ENCODE data around the gene ZNF443.
A peak's percentile ranks its signal among the peaks of the same experiment; 100 is the strongest.
"Not testable (repeated sequence)": the region's sequence is repeated elsewhere in the genome, so short reads cannot be mapped to it uniquely, and the experiment has no call there.

Gene ZNF443

DNA sequence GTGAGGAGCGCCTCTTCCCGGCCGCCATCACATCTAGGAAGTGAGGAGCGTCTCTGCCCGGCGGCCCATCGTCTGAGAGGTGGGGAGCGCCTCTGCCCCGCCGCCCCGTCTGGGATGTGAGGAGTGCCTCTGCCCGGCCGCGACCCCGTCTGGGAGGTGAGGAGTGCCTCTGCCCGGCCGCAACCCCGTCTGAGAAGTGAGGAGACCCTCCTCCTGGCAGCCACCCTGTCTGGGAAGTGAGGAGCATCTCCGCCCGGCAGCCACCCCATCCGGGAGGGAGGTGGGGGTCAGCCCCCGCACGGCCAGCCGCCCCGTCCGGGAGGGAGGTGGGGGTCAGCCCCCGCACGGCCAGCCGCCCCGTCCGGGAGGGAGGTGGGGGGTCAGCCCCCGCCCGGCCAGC is 26.8 kb upstream of the ZNF443 start:
- not testable (repeated sequence) for H3K9ac ChIP-seq (ENCODE audit: low read depth in 1 of 2, low read length in 2 of 2); H3K4me1 ChIP-seq (ENCODE audit: control insufficient read depth in 2 of 2, insufficient read depth in 2 of 2, low read length in 2 of 2); H3K4me3 ChIP-seq (ENCODE audit: low read length in 2 of 2); H3K27me3 ChIP-seq (ENCODE audit: control insufficient read depth in 2 of 2, insufficient read depth in 2 of 2, low read length in 2 of 2); H3K27ac ChIP-seq (ENCODE audit: low read depth in 2 of 2, low read length in 2 of 2)
- Histone ChIP-seq H3K9me3 (ENCODE audit: control insufficient read depth in 2 of 2, low read length in 2 of 2) (peaks cover 30 to 43% of the 10 kb centered on the region in 2 donors), H3K36me3 (ENCODE audit: control insufficient read depth in 2 of 2, insufficient read depth in 2 of 2, low read length in 2 of 2) (peaks cover 15 to 16% of the 10 kb centered on the region in 2 donors)

DNA sequence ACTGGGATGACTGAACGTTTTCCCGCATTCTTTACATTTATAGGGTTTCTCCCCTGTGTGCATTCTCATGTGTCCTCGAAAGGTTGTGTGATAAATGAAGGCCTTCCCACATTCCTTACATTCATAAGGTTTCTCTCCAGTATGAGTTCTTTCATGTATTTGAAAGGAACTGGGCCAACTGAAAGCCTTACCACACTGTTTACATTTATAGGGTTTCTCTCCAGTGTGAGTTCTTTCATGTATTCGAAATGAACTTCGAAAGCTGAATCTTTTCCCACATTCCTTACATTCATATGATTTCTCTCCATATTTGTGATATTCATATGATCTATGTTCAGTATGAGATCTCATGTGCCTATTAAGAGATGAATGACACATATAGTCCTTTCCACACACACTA is 24.4 kb upstream of the ZNF443 start:
- H3K9ac ChIP-seq (ENCODE audit: low read depth in 1 of 2, low read length in 2 of 2) = no peak overlapping the region
- H3K4me3 ChIP-seq (ENCODE audit: low read length in 2 of 2) = no peak overlapping the region
- no peaks in the 10 kb centered on the region for H3K4me1 ChIP-seq (ENCODE audit: control insufficient read depth in 2 of 2, insufficient read depth in 2 of 2, low read length in 2 of 2)
- H3K27me3 ChIP-seq (ENCODE audit: control insufficient read depth in 2 of 2, insufficient read depth in 2 of 2, low read length in 2 of 2) = no peaks in the 10 kb centered on the region
- H3K36me3 ChIP-seq (ENCODE audit: control insufficient read depth in 2 of 2, insufficient read depth in 2 of 2, low read length in 2 of 2) = peaks cover 15 to 16% of the 10 kb centered on the region in 2 donors
- peaks cover 36 to 42% of the 10 kb centered on the region in 2 donors for H3K9me3 ChIP-seq (ENCODE audit: control insufficient read depth in 2 of 2, low read length in 2 of 2)
- no peak overlapping the region for H3K27ac ChIP-seq (ENCODE audit: low read depth in 2 of 2, low read length in 2 of 2)

DNA sequence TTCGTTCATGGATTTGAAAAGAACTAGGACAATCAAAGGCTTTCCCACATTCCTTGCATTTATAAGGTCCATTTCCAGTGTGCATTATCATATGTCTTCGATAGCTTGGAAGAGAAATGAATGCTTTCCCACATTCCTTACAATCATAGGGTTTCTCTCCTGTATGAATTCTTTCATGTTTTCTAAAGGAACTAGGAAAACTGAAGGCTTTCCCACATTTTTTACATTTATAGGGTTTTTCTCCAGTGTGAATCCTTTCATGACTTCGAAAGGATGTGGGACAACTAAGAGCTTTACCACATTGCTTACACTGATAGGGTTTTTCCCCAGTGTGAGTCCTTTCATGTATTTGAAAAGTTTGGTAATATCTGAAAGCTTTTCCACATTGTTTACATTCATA is 23.9 kb upstream of the ZNF443 start:
- Histone ChIP-seq H3K9me3 (ENCODE audit: control insufficient read depth in 2 of 2, low read length in 2 of 2) (peaks cover 32 to 41% of the 10 kb centered on the region in 2 donors), H3K27ac (ENCODE audit: low read depth in 2 of 2, low read length in 2 of 2) (no peak overlapping the region), H3K27me3 (ENCODE audit: control insufficient read depth in 2 of 2, insufficient read depth in 2 of 2, low read length in 2 of 2) (no peaks in the 10 kb centered on the region), H3K36me3 (ENCODE audit: control insufficient read depth in 2 of 2, insufficient read depth in 2 of 2, low read length in 2 of 2) (peaks cover 15 to 16% of the 10 kb centered on the region in 2 donors), H3K9ac (ENCODE audit: low read depth in 1 of 2, low read length in 2 of 2) (no peak overlapping the region), H3K4me1 (ENCODE audit: control insufficient read depth in 2 of 2, insufficient read depth in 2 of 2, low read length in 2 of 2) (no peaks in the 10 kb centered on the region), H3K4me3 (ENCODE audit: low read length in 2 of 2) (no peak overlapping the region)

DNA sequence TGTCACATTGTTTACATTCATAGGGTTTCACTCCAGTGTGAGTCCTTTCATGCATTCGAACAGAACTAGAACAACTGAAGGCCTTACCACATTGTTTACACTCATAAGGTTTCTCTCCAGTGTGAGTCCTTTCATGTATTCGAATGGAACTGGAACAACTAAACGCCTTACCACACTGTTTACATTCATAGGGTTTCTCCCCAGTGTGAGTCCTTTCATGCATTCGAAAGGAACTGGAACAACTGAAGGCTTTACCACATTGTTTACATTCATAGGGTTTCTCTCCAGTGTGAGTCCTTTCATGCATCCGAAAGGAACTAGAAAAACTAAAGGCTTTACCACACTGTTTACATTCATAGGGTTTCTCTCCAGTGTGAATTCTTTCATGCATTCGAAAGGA is 23.3 kb upstream of the ZNF443 start:
- Histone ChIP-seq H3K9me3 (ENCODE audit: control insufficient read depth in 2 of 2, low read length in 2 of 2) (peaks cover 31 to 46% of the 10 kb centered on the region in 2 donors), H3K4me3 (ENCODE audit: low read length in 2 of 2) (peak overlapping the region in 1 of 2 donors; percentile 14), H3K36me3 (ENCODE audit: control insufficient read depth in 2 of 2, insufficient read depth in 2 of 2, low read length in 2 of 2) (peaks cover 15 to 16% of the 10 kb centered on the region in 2 donors)
- not testable (repeated sequence) for H3K9ac ChIP-seq (ENCODE audit: low read depth in 1 of 2, low read length in 2 of 2); H3K27me3 ChIP-seq (ENCODE audit: control insufficient read depth in 2 of 2, insufficient read depth in 2 of 2, low read length in 2 of 2); H3K4me1 ChIP-seq (ENCODE audit: control insufficient read depth in 2 of 2, insufficient read depth in 2 of 2, low read length in 2 of 2); H3K27ac ChIP-seq (ENCODE audit: low read depth in 2 of 2, low read length in 2 of 2)

DNA sequence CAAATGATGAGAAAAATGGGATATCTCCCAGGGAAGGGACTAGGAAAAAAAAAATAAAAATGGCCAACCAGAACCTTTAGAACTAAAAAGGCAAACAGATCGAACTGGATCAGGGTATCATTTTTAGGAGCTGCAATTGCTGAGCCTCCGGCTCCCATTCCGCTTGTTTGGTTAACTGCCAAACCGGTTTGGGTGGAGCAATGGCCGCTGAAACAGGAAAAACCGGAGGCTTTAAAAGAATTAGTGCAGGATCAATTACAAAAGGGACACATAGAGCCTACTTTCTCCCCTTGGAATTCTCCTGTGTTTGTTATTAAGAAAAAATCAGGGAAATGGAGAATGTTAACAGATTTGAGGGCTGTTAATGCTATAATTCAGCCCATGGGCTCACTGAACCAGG is 12.7 kb upstream of the ZNF443 start:
- H3K9me3 ChIP-seq (ENCODE audit: control insufficient read depth in 2 of 2, low read length in 2 of 2) = peaks cover 0 to 7% of the 10 kb centered on the region in 2 donors
- peak overlapping the region in 1 of 2 donors; percentile 20 for H3K4me3 ChIP-seq (ENCODE audit: low read length in 2 of 2)
- no peaks in the 10 kb centered on the region for H3K27me3 ChIP-seq (ENCODE audit: control insufficient read depth in 2 of 2, insufficient read depth in 2 of 2, low read length in 2 of 2)
- no peak overlapping the region for H3K27ac ChIP-seq (ENCODE audit: low read depth in 2 of 2, low read length in 2 of 2)
- H3K4me1 ChIP-seq (ENCODE audit: control insufficient read depth in 2 of 2, insufficient read depth in 2 of 2, low read length in 2 of 2) = no peaks in the 10 kb centered on the region
- no peak overlapping the region for H3K9ac ChIP-seq (ENCODE audit: low read depth in 1 of 2, low read length in 2 of 2)
- H3K36me3 ChIP-seq (ENCODE audit: control insufficient read depth in 2 of 2, insufficient read depth in 2 of 2, low read length in 2 of 2) = peaks cover 0 to 2% of the 10 kb centered on the region in 2 donors

DNA sequence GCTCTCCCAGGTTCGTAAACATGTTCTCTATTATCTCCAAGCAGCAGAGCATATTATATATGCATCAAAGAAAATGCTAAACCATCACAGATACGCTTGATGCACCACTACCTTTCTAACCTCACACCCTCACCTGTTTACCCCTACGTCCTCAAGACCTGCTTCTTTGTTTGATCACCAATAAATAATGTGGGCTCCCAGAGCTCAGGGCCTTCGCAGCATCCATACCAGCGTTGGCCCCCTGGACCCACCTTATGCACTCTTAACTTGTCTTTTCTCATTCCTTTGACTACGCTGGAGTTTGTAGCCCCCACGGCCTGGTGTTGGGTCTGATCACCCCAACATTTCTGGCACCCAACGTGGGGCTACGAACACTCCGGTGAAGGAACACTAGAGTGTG is 10.0 kb upstream of the ZNF443 start:
- Histone ChIP-seq H3K27me3 (ENCODE audit: control insufficient read depth in 2 of 2, insufficient read depth in 2 of 2, low read length in 2 of 2) (no peaks in the 10 kb centered on the region), H3K4me1 (ENCODE audit: control insufficient read depth in 2 of 2, insufficient read depth in 2 of 2, low read length in 2 of 2) (no peaks in the 10 kb centered on the region), H3K9me3 (ENCODE audit: control insufficient read depth in 2 of 2, low read length in 2 of 2) (peaks cover 0 to 7% of the 10 kb centered on the region in 2 donors)

DNA sequence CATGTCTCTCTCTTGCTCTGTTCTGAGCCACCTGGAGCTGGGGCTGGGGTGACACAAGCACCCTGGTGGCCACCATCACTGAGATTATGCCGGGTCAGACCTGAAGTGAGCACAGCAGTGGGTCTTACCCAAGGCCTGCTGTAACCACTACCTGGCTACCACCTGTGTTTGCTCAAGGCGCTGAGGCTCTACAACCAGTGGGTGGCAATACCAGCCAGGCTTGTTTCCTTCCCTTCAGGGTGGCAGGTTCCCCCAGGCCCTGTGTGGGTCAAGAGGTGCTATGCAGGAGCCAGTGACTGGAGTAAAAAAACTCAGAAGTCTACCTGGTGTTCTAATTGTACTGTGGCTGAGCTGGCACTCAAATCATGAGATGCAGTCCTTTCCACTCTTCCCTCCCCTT is 8.0 kb upstream of the ZNF443 start:
- Histone ChIP-seq H3K4me1 (ENCODE audit: control insufficient read depth in 2 of 2, insufficient read depth in 2 of 2, low read length in 2 of 2) (no peaks in the 10 kb centered on the region), H3K36me3 (ENCODE audit: control insufficient read depth in 2 of 2, insufficient read depth in 2 of 2, low read length in 2 of 2) (no peaks in the 10 kb centered on the region), H3K4me3 (ENCODE audit: low read length in 2 of 2) (no peak overlapping the region), H3K27ac (ENCODE audit: low read depth in 2 of 2, low read length in 2 of 2) (no peak overlapping the region), H3K9me3 (ENCODE audit: control insufficient read depth in 2 of 2, low read length in 2 of 2) (peaks cover 0 to 7% of the 10 kb centered on the region in 2 donors), H3K27me3 (ENCODE audit: control insufficient read depth in 2 of 2, insufficient read depth in 2 of 2, low read length in 2 of 2) (no peaks in the 10 kb centered on the region), H3K9ac (ENCODE audit: low read depth in 1 of 2, low read length in 2 of 2) (no peak overlapping the region)

More for the DNA sequence above, 10.0 kb upstream of the ZNF443 start:
- Histone ChIP-seq H3K27ac (ENCODE audit: low read depth in 2 of 2, low read length in 2 of 2) (no peak overlapping the region), H3K4me3 (ENCODE audit: low read length in 2 of 2) (no peak overlapping the region), H3K36me3 (ENCODE audit: control insufficient read depth in 2 of 2, insufficient read depth in 2 of 2, low read length in 2 of 2) (no peaks in the 10 kb centered on the region), H3K9ac (ENCODE audit: low read depth in 1 of 2, low read length in 2 of 2) (no peak overlapping the region)

DNA sequence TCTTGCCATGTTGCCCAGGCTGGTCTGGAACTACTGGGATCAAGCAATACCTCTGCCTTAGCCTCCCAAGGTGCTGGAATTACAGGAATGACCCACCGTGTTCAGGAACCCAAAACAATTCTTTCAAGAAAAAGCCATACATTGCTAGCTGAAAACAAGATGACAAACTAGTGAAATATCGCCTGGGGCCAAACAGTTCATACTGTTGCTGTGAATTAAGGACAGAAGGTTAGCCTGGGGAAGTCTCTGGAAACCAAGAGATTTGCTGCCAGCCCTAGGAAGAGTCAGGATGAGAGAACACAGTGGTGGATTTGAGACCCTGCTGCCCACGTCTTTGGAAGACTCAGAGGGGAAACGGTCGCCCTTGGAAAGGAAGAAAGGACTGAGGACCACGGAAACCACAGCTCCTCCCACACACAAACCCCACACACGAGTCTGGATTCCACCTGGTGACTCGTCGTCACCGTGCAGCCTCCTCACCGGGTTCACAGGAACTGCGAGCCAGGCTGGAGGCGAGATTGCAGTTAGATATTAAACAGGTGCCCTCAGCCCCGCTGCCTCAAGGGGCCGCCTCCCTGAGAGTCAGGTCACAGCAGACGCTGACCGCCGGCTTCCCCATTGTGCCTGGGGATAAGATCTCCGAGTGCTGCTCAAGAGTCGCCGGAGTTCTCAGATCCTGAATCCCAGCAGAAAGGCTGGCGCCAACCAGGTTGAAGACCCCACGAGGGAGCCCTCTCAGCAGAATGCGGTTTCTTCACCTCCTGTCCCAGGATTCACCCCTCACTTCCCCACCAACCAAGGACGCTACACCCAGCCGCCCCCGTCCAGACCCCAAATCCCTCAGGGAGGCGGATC is 908 bp downstream of the ZNF443 start:
- H3K27me3 ChIP-seq (ENCODE audit: control insufficient read depth in 2 of 2, insufficient read depth in 2 of 2, low read length in 2 of 2); H3K4me1 ChIP-seq (ENCODE audit: control insufficient read depth in 2 of 2, insufficient read depth in 2 of 2, low read length in 2 of 2); H3K9me3 ChIP-seq (ENCODE audit: control insufficient read depth in 2 of 2, low read length in 2 of 2); H3K36me3 ChIP-seq (ENCODE audit: control insufficient read depth in 2 of 2, insufficient read depth in 2 of 2, low read length in 2 of 2): not testable (repeated sequence)
- H3K9ac ChIP-seq (ENCODE audit: low read depth in 1 of 2, low read length in 2 of 2) = peak overlapping the region; percentile 56 to 83
- peak overlapping the region; percentile 82 to 86 for H3K27ac ChIP-seq (ENCODE audit: low read depth in 2 of 2, low read length in 2 of 2)
- H3K4me3 ChIP-seq (ENCODE audit: low read length in 2 of 2) = peak overlapping the region; percentile 78 to 88

DNA sequence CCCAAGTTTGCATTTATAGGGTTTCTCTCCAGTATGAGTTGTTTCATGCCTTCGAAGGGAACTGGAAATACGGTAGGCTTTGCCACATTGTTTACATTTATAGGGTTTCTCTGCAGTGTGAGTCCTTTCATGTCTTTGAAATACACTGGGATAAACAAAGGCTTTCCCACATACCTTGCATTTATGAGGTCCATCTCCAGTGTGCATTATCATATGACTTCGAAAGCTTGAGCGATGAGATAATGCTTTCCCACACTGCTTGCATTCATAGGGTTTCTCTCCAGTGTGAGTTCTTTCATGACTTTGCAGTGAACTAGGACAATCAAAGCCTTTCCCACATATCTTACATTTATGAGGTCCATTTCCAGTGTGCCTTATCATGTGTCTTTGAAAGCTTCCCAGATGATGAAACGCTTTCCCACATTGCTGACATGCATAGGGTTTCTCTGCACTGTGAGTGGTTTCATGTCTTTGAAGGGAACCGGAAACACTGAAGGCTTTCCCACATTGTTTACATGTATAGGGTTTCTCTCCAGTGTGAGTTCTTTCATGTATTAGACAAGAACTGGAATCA is 10.0 kb downstream of the ZNF443 start:
- not testable (repeated sequence) for H3K27me3 ChIP-seq (ENCODE audit: control insufficient read depth in 2 of 2, insufficient read depth in 2 of 2, low read length in 2 of 2); H3K4me3 ChIP-seq (ENCODE audit: low read length in 2 of 2); H3K27ac ChIP-seq (ENCODE audit: low read depth in 2 of 2, low read length in 2 of 2); H3K9ac ChIP-seq (ENCODE audit: low read depth in 1 of 2, low read length in 2 of 2); H3K9me3 ChIP-seq (ENCODE audit: control insufficient read depth in 2 of 2, low read length in 2 of 2); H3K4me1 ChIP-seq (ENCODE audit: control insufficient read depth in 2 of 2, insufficient read depth in 2 of 2, low read length in 2 of 2)
- peaks cover 14 to 19% of the 10 kb centered on the region in 2 donors for H3K36me3 ChIP-seq (ENCODE audit: control insufficient read depth in 2 of 2, insufficient read depth in 2 of 2, low read length in 2 of 2)

DNA sequence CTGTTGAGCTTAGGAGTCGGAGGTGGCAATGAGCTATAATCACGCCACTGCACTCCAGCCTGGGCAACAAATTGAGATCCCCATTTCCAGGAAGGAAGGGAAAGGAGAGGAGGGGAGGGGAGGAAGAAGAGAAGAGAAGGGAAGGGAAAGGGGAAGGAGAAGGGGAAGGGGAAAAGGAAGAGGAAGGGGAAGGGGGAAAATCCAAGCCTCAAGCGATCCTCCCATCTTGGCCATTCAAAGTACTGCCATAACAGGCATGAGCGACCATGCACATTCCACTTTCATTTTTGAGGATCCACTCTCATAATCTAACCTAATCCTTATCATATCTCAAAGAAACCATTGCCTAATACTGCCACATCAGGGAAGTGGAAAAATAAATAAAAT is 14.9 kb downstream of the ZNF443 start:
- no peaks in the 10 kb centered on the region for H3K27me3 ChIP-seq (ENCODE audit: control insufficient read depth in 2 of 2, insufficient read depth in 2 of 2, low read length in 2 of 2)
- H3K9me3 ChIP-seq (ENCODE audit: control insufficient read depth in 2 of 2, low read length in 2 of 2) = peaks cover 0 to 14% of the 10 kb centered on the region in 2 donors
- no peaks in the 10 kb centered on the region for H3K4me1 ChIP-seq (ENCODE audit: control insufficient read depth in 2 of 2, insufficient read depth in 2 of 2, low read length in 2 of 2)
- H3K36me3 ChIP-seq (ENCODE audit: control insufficient read depth in 2 of 2, insufficient read depth in 2 of 2, low read length in 2 of 2) = peaks cover 7 to 11% of the 10 kb centered on the region in 2 donors
- H3K9ac ChIP-seq (ENCODE audit: low read depth in 1 of 2, low read length in 2 of 2) = no peak overlapping the region
- H3K4me3 ChIP-seq (ENCODE audit: low read length in 2 of 2) = no peak overlapping the region
- H3K27ac ChIP-seq (ENCODE audit: low read depth in 2 of 2, low read length in 2 of 2) = no peak overlapping the region

Data from mucosa of rectum (tissue), 2 donors.